Type B pancreatic cell (in vitro differentiated cells): ENCODE results near the gene PTH2. TPM values are rescaled to one million over a fixed set of nuclear protein-coding genes. Genes with fewer than 3 reads are reported as not detected.

Experiments
- DNase-seq: peaks from one replicate; pipeline ENCODE4 v3.0.0; 2021; ENCODE audit warnings: mixed read lengths; ENCODE audit not compliant: unreplicated experiment; ENCODE audit errors: extremely low spot score
- H3K27ac Mint-ChIP-seq: 2 replicates; pipeline ENCODE4 v1.8.0; 2021; ENCODE audit warnings: mild to moderate bottlenecking, mixed read lengths
- H3K27me3 Mint-ChIP-seq: 2 replicates; pipeline ENCODE4 v1.8.0; 2021; ENCODE audit warnings: mixed read lengths
- H3K36me3 Mint-ChIP-seq: 2 replicates; pipeline ENCODE4 v1.8.0; 2021; ENCODE audit warnings: mixed read lengths
- H3K4me1 Mint-ChIP-seq: one replicate; pipeline ENCODE4 v1.8.0; 2021; ENCODE audit warnings: mixed read lengths; ENCODE audit not compliant: unreplicated experiment
- H3K4me3 Mint-ChIP-seq: 2 replicates; pipeline ENCODE4 v1.8.0; 2021; ENCODE audit warnings: mild to moderate bottlenecking, mixed read lengths
- H3K9me3 Mint-ChIP-seq: 2 replicates; pipeline ENCODE4 v1.8.0; 2021; ENCODE audit warnings: mixed read lengths
- total RNA-seq: library from RNA; stranded (reverse); gene quantifications from 2 replicates; pipeline ENCODE4 v1.2.1, GENCODE V29; 2021; ENCODE audit warnings: low replicate concordance
- TF ChIP-seq, protein P1 (sequence below): fragments of 200-600 bp; sonication (generic); conservative IDR thresholded peaks from 2 replicates; pipeline ENCODE4 v1.5.0; 2021; ENCODE audit warnings: antibody characterized with exemption, mild to moderate bottlenecking

The PTH2 gene
- total RNA-seq, 1 donor from 2014 or later: not detected

GRCh38 chr19:49389406-49389805, 33.8 kb downstream of the PTH2 start:
- peaks cover 4% of the 10 kb centered on the region for H3K4me1 Mint-ChIP-seq
- TF ChIP-seq, protein P1, sequence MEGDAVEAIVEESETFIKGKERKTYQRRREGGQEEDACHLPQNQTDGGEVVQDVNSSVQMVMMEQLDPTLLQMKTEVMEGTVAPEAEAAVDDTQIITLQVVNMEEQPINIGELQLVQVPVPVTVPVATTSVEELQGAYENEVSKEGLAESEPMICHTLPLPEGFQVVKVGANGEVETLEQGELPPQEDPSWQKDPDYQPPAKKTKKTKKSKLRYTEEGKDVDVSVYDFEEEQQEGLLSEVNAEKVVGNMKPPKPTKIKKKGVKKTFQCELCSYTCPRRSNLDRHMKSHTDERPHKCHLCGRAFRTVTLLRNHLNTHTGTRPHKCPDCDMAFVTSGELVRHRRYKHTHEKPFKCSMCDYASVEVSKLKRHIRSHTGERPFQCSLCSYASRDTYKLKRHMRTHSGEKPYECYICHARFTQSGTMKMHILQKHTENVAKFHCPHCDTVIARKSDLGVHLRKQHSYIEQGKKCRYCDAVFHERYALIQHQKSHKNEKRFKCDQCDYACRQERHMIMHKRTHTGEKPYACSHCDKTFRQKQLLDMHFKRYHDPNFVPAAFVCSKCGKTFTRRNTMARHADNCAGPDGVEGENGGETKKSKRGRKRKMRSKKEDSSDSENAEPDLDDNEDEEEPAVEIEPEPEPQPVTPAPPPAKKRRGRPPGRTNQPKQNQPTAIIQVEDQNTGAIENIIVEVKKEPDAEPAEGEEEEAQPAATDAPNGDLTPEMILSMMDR: no peak
- no peak for DNase-seq
- H3K4me3 Mint-ChIP-seq: no peak overlapping the region
- H3K27ac Mint-ChIP-seq: no peak overlapping the region
- no peaks in the 10 kb centered on the region for H3K36me3 Mint-ChIP-seq
- no peaks in the 10 kb centered on the region for H3K9me3 Mint-ChIP-seq
- peaks cover 24% of the 10 kb centered on the region for H3K27me3 Mint-ChIP-seq

DNA sequence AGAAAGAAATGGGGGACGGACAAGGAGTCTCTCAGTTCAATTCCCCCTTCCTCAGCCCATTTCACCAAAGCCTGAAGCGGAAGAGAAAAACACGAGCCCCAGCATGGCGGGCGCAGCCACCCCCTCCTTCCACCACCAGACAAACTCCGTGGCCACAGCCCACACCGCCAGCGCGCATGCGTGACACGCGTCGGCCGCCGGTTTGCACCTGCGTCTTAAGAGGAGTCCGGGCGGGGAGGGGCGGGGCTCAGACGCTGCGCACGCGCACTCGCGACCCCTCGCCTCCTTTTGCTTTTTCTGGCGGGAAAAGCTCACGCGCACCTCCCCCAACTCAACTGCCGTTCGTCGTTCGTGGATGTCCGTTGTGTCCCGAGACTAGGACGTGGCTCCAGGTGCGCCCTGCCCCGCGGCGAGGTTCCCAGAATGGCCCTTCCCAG, 35.3 kb downstream of the PTH2 start, which contains the start of gene KASH5:
TSS of gene KASH5 (plus strand) at position 314 of the 437 bp plus-strand sequence. CDS start 2,635 bp downstream, outside the sequence.
- TF ChIP-seq, protein P1: no peak
- no peak for DNase-seq
- Mint-ChIP-seq H3K9me3 (peaks cover 5% of the 10 kb centered on the region), H3K36me3 (no peaks in the 10 kb centered on the region), H3K27ac (no peak within 1 kb of the TSS), H3K27me3 (peaks cover 26% of the 10 kb centered on the region), H3K4me3 (no peak within 1 kb of the TSS), H3K4me1 (peaks cover 4% of the 10 kb centered on the region)

DNA sequence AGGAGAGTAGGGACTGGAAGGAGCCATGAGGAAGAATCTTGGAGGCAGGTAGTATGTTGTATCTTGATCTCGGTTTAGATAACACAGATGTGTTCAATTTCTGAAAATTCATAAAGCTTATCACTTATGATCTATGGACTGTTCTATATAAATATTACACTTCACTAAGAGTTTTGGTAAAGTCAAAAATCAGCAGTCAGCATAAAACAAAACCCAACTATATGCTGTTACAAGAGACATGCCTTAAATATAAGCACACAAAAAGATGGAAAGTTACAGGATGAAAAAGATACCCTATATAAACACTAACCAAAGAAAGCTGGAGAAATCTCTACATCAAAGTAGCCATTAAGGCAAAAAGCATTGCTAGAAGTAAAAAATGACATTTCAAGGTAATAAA, 39.6 kb downstream of the PTH2 start:
- TF ChIP-seq, protein P1: no peak
- no peaks in the 10 kb centered on the region for H3K36me3 Mint-ChIP-seq
- no peaks in the 10 kb centered on the region for H3K4me1 Mint-ChIP-seq
- H3K27ac Mint-ChIP-seq: no peak overlapping the region
- H3K27me3 Mint-ChIP-seq: peaks cover 10% of the 10 kb centered on the region
- H3K9me3 Mint-ChIP-seq: peaks cover 10% of the 10 kb centered on the region
- DNase-seq: no peak
- no peak overlapping the region for H3K4me3 Mint-ChIP-seq

DNA sequence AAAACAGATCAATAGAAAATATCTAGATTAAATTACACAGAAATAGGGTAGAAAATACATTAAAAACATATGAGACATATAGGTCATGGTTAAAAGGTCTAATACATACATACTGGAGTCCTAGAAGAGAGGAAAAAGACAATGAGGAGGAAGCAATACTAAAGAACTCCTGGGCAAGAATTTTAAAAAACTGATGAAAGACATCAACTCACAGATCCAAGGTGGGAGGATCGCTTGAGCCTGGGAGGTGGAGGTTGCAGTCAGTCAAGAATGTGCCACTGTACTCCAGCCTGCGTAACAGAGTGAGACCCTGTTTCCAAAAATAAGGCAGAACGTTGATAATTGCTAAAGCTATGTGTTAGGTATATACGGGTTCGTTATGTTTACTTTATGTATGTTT, 40.6 kb downstream of the PTH2 start:
- no peaks in the 10 kb centered on the region for H3K4me1 Mint-ChIP-seq
- no peak overlapping the region for H3K27ac Mint-ChIP-seq
- peaks cover 10% of the 10 kb centered on the region for H3K9me3 Mint-ChIP-seq
- H3K4me3 Mint-ChIP-seq: no peak overlapping the region
- no peaks in the 10 kb centered on the region for H3K36me3 Mint-ChIP-seq
- TF ChIP-seq, protein P1: no peak
- no peak for DNase-seq
- peaks cover 8% of the 10 kb centered on the region for H3K27me3 Mint-ChIP-seq

- H3K4me3 Mint-ChIP-seq: no peak overlapping the region
- H3K36me3 Mint-ChIP-seq: no peaks in the 10 kb centered on the region
- no peaks in the 10 kb centered on the region for H3K4me1 Mint-ChIP-seq
- TF ChIP-seq, protein P1: no peak
- no peak for DNase-seq
- peaks cover 10% of the 10 kb centered on the region for H3K9me3 Mint-ChIP-seq
- peaks cover 13% of the 10 kb centered on the region for H3K27me3 Mint-ChIP-seq
- no peak overlapping the region for H3K27ac Mint-ChIP-seq
These were observed 42.9 kb downstream of the PTH2 start for GRCh38 chr19:49380391-49380790.

DNA sequence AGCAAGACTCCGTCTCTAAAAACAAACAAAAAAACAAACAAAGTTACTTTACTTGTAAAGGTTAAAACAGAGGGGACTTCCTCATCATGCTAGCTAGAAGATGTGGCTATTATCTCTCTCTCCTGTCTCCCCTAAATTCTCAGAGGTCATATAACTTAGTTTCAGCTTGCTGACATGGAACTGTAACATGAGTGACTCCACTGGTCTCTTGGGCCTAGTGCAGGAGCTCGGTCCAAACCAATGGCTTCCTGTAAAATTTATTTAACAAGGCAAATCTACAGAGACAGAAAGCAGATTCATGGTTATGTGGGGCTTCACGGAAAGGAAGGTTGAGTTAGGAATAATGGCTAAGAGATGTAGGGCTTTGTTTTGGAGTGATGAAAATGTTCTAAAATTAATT, 44.7 kb downstream of the PTH2 start:
- H3K27me3 Mint-ChIP-seq: peaks cover 10% of the 10 kb centered on the region

More for the DNA sequence above, 44.7 kb downstream of the PTH2 start:
- H3K4me1 Mint-ChIP-seq: no peaks in the 10 kb centered on the region
- no peaks in the 10 kb centered on the region for H3K36me3 Mint-ChIP-seq
- H3K27ac Mint-ChIP-seq: no peak overlapping the region
- H3K9me3 Mint-ChIP-seq: peaks cover 6% of the 10 kb centered on the region
- TF ChIP-seq, protein P1: no peak
- no peak overlapping the region for H3K4me3 Mint-ChIP-seq
- DNase-seq: no peak
